Liver (tissue), 9 donors: ENCODE measurements around the gene PCID2. TPM values are rescaled to one million over a fixed set of nuclear protein-coding genes. Genes with fewer than 3 reads are reported as not detected.
"Not testable (repeated sequence)": the region's sequence is repeated elsewhere in the genome, so short reads cannot be mapped to it uniquely, and the experiment has no call there.

ENCODE experiments used
- DNase-seq: peaks from one replicate; pipeline ENCODE4 v3.0.0-alpha.2; 2017; ENCODE audit warnings: low spot score
- H3K27ac ChIP-seq, 2 donors: one replicate each; pipeline ENCODE4 v1.7.0; 2013; ENCODE audit warnings: inconsistent platforms in 2 of 2, low read length in 2 of 2, control low read depth in 1 of 2, low read depth in 1 of 2, mild to moderate bottlenecking in 1 of 2
- H3K27me3 ChIP-seq, 4 donors: one replicate each; pipeline versions ENCODE4 v1.6.1 to v1.7.0; 2013; ENCODE audit warnings: low read length in 3 of 4, inconsistent platforms in 1 of 4, mild to moderate bottlenecking in 1 of 4, moderate library complexity in 1 of 4; ENCODE audit not compliant: control insufficient read depth in 4 of 4, insufficient read depth in 4 of 4
- H3K36me3 ChIP-seq, 4 donors: one replicate each; pipeline versions ENCODE4 v1.6.1 to v1.7.0; 2013; ENCODE audit warnings: low read length in 3 of 4, mild to moderate bottlenecking in 3 of 4, low read depth in 1 of 4, moderate library complexity in 1 of 4; ENCODE audit not compliant: control insufficient read depth in 4 of 4, insufficient read depth in 3 of 4
- H3K4me1 ChIP-seq, 4 donors: one replicate each; pipeline versions ENCODE4 v1.6.1 to v1.7.0; 2013; ENCODE audit warnings: low read length in 3 of 4, mild to moderate bottlenecking in 3 of 4, moderate library complexity in 1 of 4; ENCODE audit not compliant: control insufficient read depth in 4 of 4, insufficient read depth in 4 of 4
- H3K4me3 ChIP-seq, 3 donors: one replicate each; pipeline versions ENCODE4 v1.6.1 to v1.7.0; 2013; ENCODE audit warnings: low read length in 3 of 3, control low read depth in 1 of 3, low read depth in 1 of 3, mild to moderate bottlenecking in 1 of 3
- H3K9ac ChIP-seq, 2 donors: one replicate each; pipeline ENCODE4 v1.7.0; 2013; ENCODE audit warnings: low read length in 2 of 2, mild to moderate bottlenecking in 2 of 2, moderate library complexity in 2 of 2, control low read depth in 1 of 2, low read depth in 1 of 2
- H3K9me3 ChIP-seq, 4 donors: one replicate each; pipeline versions ENCODE4 v1.6.1 to v1.7.0; 2013; ENCODE audit warnings: low read length in 3 of 4; ENCODE audit not compliant: control insufficient read depth in 4 of 4
- EGR1 ChIP-seq, 2 donors: IDR thresholded peaks; 2 replicates each; pipeline ENCODE4 v1.6.1; 2016 to 2018; ENCODE audit warnings: antibody characterized with exemption in 2 of 2, low read depth in 2 of 2
- FOXA1 ChIP-seq: IDR thresholded peaks from 2 replicates; pipeline ENCODE4 v1.6.1; 2016; ENCODE audit warnings: antibody characterized with exemption
- FOXA2 ChIP-seq: IDR thresholded peaks from 2 replicates; pipeline ENCODE4 v1.6.1; 2016; ENCODE audit warnings: antibody characterized with exemption
- GABPA ChIP-seq, 2 donors: IDR thresholded peaks in 1 of 2; conservative IDR thresholded peaks in 1 of 2; 2 replicates each; pipeline ENCODE4 v1.6.1; 2016; ENCODE audit warnings: antibody characterized with exemption in 2 of 2, mild to moderate bottlenecking in 1 of 2, moderate library complexity in 1 of 2
- HNF4A ChIP-seq, 2 donors: conservative IDR thresholded peaks; 2 replicates each; pipeline ENCODE4 v1.6.1; 2016; ENCODE audit warnings: antibody characterized with exemption in 2 of 2, mild to moderate bottlenecking in 2 of 2
- HNF4G ChIP-seq: IDR thresholded peaks from 2 replicates; pipeline ENCODE4 v1.6.1; 2016; ENCODE audit warnings: antibody characterized with exemption
- RAD21 ChIP-seq, 2 donors: IDR thresholded peaks; 2 replicates each; pipeline ENCODE4 v1.6.1; 2016; ENCODE audit warnings: antibody characterized with exemption in 2 of 2, mild to moderate bottlenecking in 2 of 2
- RXRA ChIP-seq, 2 donors: IDR thresholded peaks; 2 replicates each; pipeline ENCODE4 v1.6.1; 2017 to 2018; ENCODE audit warnings: antibody characterized with exemption in 2 of 2, mild to moderate bottlenecking in 1 of 2
- SP1 ChIP-seq: IDR thresholded peaks from 2 replicates; pipeline ENCODE4 v1.6.1; 2018; ENCODE audit warnings: antibody characterized with exemption, mild to moderate bottlenecking
- TAF1 ChIP-seq: conservative IDR thresholded peaks from 2 replicates; pipeline ENCODE4 v1.6.1; 2016; ENCODE audit warnings: antibody characterized with exemption, mild to moderate bottlenecking
- YY1 ChIP-seq: IDR thresholded peaks from 2 replicates; pipeline ENCODE4 v1.6.1; 2016; ENCODE audit warnings: antibody characterized with exemption, mild to moderate bottlenecking
- WGBS: extraction: QIAGEN DNeasy Blood & Tissue Kit; methylation state at CpG from one replicate; pipeline ENCODE4 v1.1.7; 2013; 5-methylcytosine and 5-hydroxymethylcytosine counted together
- polyA plus RNA-seq, 2 donors: library from polyadenylated mRNA; stranded (reverse) in 1 of 2; unstranded in 1 of 2; fragments of 200-250 nt in 1 of 2; fragments of >200 nt in 1 of 2; fragmentation: Nextera tagmentation in 1 of 2; extraction: Ambion mirVana in 1 of 2; gene quantifications; one replicate each; pipeline versions ENCODE4 v1.2.1 to v1.2.3, GENCODE V29; 2013 to 2015
- total RNA-seq, 2 donors: library from RNA; depleted of rRNA; stranded (reverse); fragments of >200 nt; gene quantifications; one replicate each; pipeline ENCODE4 v1.2.3, GENCODE V29; 2014
- TF ChIP-seq, protein P1 (sequence below): IDR thresholded peaks from 2 replicates; pipeline ENCODE4 v1.6.1; 2016; ENCODE audit warnings: antibody characterized with exemption
- TF ChIP-seq, protein P2 (sequence below): IDR thresholded peaks from 2 replicates; pipeline ENCODE4 v1.6.1; 2016; ENCODE audit warnings: antibody characterized with exemption
- TF ChIP-seq, protein P3 (sequence below): IDR thresholded peaks from 2 replicates; pipeline ENCODE4 v1.6.1; 2016; ENCODE audit warnings: antibody characterized with exemption, mild to moderate bottlenecking
- TF ChIP-seq, protein P4 (sequence below): fragments of 150-350 bp; IDR thresholded peaks from 2 replicates; pipeline ENCODE4 v1.5.1; 2017; ENCODE audit warnings: improper control_type of control experiment, low read depth, low read length; ENCODE audit not compliant: missing input control
- donor health status: healthy.
- donor health status: healthy.
- donor health status: healthy.
- donor health status: healthy.
- donor health status: healthy.

PCID2 gene
- total and polyA plus RNA-seq, 4 donors, result 13.8 to 39.1 (median 22.7) TPM

DNA sequence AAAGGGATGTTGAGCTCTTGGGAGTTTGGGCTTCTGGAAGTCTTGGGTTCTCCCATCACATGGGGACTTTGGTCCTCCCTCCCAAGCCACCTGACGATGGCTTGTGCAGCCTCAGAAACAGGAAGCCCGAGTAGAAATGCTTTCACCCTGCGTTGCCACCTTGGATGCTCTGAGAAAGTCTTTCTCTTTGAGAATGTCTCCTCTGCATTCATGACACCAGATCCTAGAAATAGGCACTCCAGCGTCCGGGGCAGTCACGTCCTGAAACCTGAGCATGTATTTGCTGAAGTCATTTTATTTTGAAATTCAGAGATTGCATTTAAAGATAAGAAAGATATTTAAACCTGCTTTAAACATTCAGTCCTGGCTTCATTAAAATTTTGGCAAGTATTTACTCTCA lies 35.4 kb upstream of the PCID2 start (continued):
- TF ChIP-seq FOXA1, result no peak
- no peak for TF ChIP-seq HNF4G
- TF ChIP-seq, protein P1, sequence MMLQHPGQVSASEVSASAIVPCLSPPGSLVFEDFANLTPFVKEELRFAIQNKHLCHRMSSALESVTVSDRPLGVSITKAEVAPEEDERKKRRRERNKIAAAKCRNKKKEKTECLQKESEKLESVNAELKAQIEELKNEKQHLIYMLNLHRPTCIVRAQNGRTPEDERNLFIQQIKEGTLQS, result no peak
- no peak for TF ChIP-seq RXRA (IDR thresholded peaks at IDR 0.05)
- no peak for TF ChIP-seq SP1
- TF ChIP-seq, protein P2, sequence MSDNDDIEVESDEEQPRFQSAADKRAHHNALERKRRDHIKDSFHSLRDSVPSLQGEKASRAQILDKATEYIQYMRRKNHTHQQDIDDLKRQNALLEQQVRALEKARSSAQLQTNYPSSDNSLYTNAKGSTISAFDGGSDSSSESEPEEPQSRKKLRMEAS, result no peak

DNA sequence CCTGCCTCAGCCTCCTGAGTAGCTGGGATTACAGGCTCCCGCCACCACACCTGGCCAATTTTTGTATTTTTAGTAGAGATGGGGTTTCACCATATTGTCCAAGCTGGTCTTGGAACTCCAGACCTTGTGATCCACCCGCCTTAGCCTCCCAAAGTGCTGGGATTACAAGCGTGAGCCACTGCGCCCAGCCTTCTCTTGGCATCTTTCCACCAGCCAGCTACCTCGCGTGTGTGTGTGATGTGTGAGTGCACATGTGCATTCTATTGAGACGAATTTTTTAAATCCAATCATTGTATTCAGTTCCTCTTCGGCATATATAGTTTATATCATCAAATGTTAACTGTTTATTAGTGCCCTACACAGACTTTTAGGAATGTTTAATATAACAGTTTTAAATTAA lies 33.2 kb upstream of the PCID2 start:
- not testable (repeated sequence) for H3K4me1 ChIP-seq, H3K9me3 ChIP-seq, H3K9ac ChIP-seq, H3K27ac ChIP-seq, DNase-seq, H3K4me3 ChIP-seq, H3K27me3 ChIP-seq
- peaks cover 11 to 72% (median 51%) of the 10 kb centered on the region in 4 donors for H3K36me3 ChIP-seq
- 95% methylated on average over 8 of the region's 8 CpGs for WGBS

DNA sequence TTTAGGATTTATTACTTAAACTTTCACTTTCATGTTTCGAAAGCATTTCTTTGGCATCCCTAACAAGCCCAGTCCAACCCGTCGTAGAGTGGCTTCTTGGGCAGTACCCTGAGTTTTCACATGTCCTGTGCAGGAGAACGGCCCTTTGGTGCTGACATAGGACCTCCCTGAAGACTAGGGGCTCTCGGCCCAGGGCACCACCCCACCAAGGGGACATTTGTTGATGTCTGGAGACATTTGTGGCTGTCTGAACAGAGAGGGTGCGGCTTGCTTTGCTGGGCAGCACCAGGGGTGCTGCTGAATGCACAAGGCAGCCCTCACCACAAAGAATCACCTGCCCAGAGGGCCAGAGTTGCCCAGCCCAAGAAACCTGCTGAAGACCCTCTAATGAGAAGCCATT lies 31.5 kb upstream of the PCID2 start:
- Histone ChIP-seq H3K4me1 (no peaks in the 10 kb centered on the region), H3K27me3 (no peaks in the 10 kb centered on the region), H3K27ac (no peak overlapping the region), H3K9me3 (no peaks in the 10 kb centered on the region), H3K9ac (no peak overlapping the region), H3K4me3 (no peak overlapping the region), H3K36me3 (peaks cover 8 to 65% (median 37%) of the 10 kb centered on the region in 4 donors)
- 94% methylated on average over 6 of the region's 6 CpGs for WGBS
- no peak for TF ChIP-seq SP1
- TF ChIP-seq, protein P2, result no peak
- no peak for TF ChIP-seq RXRA (IDR thresholded peaks at IDR 0.05)
- no peak for TF ChIP-seq EGR1 (IDR thresholded peaks at IDR 0.05; ENCODE audit: low read depth in 2 of 2)
- TF ChIP-seq, protein P1, result no peak
- TF ChIP-seq RAD21 (IDR thresholded peaks at IDR 0.05), result no peak
- no peak for TF ChIP-seq GABPA (IDR thresholded peaks at IDR 0.05 in 1 of 2, conservative IDR thresholded peaks at IDR 0.05 in 1 of 2)
- TF ChIP-seq HNF4A (conservative IDR thresholded peaks at IDR 0.05), result no peak
- no peak for TF ChIP-seq YY1
- no peak for TF ChIP-seq FOXA2
- TF ChIP-seq TAF1, result no peak
- TF ChIP-seq, protein P3, sequence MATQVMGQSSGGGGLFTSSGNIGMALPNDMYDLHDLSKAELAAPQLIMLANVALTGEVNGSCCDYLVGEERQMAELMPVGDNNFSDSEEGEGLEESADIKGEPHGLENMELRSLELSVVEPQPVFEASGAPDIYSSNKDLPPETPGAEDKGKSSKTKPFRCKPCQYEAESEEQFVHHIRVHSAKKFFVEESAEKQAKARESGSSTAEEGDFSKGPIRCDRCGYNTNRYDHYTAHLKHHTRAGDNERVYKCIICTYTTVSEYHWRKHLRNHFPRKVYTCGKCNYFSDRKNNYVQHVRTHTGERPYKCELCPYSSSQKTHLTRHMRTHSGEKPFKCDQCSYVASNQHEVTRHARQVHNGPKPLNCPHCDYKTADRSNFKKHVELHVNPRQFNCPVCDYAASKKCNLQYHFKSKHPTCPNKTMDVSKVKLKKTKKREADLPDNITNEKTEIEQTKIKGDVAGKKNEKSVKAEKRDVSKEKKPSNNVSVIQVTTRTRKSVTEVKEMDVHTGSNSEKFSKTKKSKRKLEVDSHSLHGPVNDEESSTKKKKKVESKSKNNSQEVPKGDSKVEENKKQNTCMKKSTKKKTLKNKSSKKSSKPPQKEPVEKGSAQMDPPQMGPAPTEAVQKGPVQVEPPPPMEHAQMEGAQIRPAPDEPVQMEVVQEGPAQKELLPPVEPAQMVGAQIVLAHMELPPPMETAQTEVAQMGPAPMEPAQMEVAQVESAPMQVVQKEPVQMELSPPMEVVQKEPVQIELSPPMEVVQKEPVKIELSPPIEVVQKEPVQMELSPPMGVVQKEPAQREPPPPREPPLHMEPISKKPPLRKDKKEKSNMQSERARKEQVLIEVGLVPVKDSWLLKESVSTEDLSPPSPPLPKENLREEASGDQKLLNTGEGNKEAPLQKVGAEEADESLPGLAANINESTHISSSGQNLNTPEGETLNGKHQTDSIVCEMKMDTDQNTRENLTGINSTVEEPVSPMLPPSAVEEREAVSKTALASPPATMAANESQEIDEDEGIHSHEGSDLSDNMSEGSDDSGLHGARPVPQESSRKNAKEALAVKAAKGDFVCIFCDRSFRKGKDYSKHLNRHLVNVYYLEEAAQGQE, result no peak
- TF ChIP-seq, protein P4, sequence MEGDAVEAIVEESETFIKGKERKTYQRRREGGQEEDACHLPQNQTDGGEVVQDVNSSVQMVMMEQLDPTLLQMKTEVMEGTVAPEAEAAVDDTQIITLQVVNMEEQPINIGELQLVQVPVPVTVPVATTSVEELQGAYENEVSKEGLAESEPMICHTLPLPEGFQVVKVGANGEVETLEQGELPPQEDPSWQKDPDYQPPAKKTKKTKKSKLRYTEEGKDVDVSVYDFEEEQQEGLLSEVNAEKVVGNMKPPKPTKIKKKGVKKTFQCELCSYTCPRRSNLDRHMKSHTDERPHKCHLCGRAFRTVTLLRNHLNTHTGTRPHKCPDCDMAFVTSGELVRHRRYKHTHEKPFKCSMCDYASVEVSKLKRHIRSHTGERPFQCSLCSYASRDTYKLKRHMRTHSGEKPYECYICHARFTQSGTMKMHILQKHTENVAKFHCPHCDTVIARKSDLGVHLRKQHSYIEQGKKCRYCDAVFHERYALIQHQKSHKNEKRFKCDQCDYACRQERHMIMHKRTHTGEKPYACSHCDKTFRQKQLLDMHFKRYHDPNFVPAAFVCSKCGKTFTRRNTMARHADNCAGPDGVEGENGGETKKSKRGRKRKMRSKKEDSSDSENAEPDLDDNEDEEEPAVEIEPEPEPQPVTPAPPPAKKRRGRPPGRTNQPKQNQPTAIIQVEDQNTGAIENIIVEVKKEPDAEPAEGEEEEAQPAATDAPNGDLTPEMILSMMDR, result no peak
- no peak for DNase-seq
